HL-60 (cell line): Measurements from ENCODE around the gene LPAR5.

Experiments used
- GABPA ChIP-seq: IDR thresholded peaks from 2 replicates; pipeline ENCODE4 v1.6.1; 2012; ENCODE audit warnings: low read depth
- POLR2AphosphoS5 ChIP-seq: IDR thresholded peaks from 2 replicates; pipeline ENCODE4 v1.6.1; 2012; ENCODE audit warnings: low read depth
- TF ChIP-seq, protein P1 (sequence below): IDR thresholded peaks from one replicate; pipeline ENCODE4 v1.5.1; 2011; ENCODE audit warnings: low read length, control low read depth, inconsistent platforms; ENCODE audit not compliant: insufficient read depth
- TF ChIP-seq, protein P2 (sequence below): IDR thresholded peaks from 2 replicates; pipeline ENCODE4 v1.6.1; 2012; ENCODE audit warnings: low read depth; ENCODE audit not compliant: insufficient replicate concordance

DNA sequence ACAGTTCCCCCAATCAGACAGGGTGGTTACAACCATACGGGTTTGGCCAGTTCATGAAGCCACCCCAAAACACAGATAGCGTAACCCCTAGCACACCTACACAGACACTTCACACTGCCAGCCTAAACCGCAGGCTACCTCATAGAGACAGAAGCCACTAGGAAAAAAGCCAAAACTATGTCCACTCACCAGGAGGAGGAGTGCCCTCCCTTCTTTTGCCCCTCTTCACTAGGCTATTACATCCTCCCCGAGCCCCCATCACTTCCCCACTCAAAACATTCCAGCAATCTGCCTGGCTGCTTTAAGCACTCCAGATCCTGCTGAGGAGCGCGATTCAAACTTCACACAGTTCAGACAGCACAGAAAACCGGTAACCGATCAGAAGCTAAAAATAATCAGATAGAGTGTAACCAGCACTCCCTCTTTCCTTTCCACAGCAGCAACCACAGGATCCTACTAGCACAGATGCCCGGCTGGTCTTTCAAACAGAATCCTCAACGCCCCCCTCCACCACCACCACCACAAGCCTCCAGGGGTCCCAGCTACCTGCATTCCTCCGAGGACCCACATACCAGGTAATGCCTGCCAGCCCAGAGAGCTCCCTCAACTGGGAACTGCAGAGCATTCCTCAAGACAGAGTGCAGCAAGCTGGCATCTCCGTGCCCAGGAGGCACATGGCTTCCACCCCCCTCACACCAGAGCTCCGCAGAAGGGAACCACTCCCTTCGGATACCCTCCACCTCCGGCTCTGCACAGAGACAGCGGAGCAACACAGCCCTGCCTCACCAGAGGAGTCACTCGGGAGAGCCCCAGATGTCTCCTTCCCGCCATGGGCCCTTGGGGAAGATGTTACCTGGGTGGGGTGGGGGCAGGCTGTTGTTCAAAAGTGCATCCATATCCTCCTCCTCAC is 30.1 kb downstream of the LPAR5 start:
- TF ChIP-seq, protein P1, sequence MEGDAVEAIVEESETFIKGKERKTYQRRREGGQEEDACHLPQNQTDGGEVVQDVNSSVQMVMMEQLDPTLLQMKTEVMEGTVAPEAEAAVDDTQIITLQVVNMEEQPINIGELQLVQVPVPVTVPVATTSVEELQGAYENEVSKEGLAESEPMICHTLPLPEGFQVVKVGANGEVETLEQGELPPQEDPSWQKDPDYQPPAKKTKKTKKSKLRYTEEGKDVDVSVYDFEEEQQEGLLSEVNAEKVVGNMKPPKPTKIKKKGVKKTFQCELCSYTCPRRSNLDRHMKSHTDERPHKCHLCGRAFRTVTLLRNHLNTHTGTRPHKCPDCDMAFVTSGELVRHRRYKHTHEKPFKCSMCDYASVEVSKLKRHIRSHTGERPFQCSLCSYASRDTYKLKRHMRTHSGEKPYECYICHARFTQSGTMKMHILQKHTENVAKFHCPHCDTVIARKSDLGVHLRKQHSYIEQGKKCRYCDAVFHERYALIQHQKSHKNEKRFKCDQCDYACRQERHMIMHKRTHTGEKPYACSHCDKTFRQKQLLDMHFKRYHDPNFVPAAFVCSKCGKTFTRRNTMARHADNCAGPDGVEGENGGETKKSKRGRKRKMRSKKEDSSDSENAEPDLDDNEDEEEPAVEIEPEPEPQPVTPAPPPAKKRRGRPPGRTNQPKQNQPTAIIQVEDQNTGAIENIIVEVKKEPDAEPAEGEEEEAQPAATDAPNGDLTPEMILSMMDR = no peak
- TF ChIP-seq, protein P2, sequence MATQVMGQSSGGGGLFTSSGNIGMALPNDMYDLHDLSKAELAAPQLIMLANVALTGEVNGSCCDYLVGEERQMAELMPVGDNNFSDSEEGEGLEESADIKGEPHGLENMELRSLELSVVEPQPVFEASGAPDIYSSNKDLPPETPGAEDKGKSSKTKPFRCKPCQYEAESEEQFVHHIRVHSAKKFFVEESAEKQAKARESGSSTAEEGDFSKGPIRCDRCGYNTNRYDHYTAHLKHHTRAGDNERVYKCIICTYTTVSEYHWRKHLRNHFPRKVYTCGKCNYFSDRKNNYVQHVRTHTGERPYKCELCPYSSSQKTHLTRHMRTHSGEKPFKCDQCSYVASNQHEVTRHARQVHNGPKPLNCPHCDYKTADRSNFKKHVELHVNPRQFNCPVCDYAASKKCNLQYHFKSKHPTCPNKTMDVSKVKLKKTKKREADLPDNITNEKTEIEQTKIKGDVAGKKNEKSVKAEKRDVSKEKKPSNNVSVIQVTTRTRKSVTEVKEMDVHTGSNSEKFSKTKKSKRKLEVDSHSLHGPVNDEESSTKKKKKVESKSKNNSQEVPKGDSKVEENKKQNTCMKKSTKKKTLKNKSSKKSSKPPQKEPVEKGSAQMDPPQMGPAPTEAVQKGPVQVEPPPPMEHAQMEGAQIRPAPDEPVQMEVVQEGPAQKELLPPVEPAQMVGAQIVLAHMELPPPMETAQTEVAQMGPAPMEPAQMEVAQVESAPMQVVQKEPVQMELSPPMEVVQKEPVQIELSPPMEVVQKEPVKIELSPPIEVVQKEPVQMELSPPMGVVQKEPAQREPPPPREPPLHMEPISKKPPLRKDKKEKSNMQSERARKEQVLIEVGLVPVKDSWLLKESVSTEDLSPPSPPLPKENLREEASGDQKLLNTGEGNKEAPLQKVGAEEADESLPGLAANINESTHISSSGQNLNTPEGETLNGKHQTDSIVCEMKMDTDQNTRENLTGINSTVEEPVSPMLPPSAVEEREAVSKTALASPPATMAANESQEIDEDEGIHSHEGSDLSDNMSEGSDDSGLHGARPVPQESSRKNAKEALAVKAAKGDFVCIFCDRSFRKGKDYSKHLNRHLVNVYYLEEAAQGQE = no peak
- no peak; the same call in 1 of the 2 replicates for TF ChIP-seq POLR2AphosphoS5
- TF ChIP-seq GABPA = no peak
